ENCODE data around the gene DPM3. TPM values are rescaled to one million over a fixed set of nuclear protein-coding genes. Genes with fewer than 3 reads are reported as not detected.

DPM3 gene
- total and polyA plus RNA-seq, 9 of the 15 experiments (the other 6 are each of a cell fraction or from before 2014, with no cell fraction given): 3.7 to 120 (median 36.4) TPM

GRCh38 chr1:155105604-155106011, 34.7 kb downstream of the DPM3 start:
- Histone ChIP-seq H3K9me3 (replicated peaks; ENCODE audit: control insufficient read depth, insufficient read depth, low read depth, low read length) (no peaks in the 10 kb centered on the region), H3K4me3 (no peak overlapping the region), H3K79me2 (ENCODE audit: control insufficient read depth, insufficient read depth, low read length) (no peaks in the 10 kb centered on the region), H3K36me3 (ENCODE audit: control insufficient read depth, insufficient read depth, low read length) (no peaks in the 10 kb centered on the region), H3K9ac (ENCODE audit: insufficient read depth in 1 of 2, low read depth in 2 of 2, low read length in 2 of 2) (peak overlapping the region in 1 of 2 experiments; percentile 11; a peak in 1 of 4 replicates), H3K4me2 (ENCODE audit: insufficient read depth, low read length) (no peak overlapping the region), H3K4me1 (replicated peaks in 1 of 2; ENCODE audit: control insufficient read depth in 2 of 2, insufficient read depth in 2 of 2, low read length in 2 of 2) (peaks cover 7 to 12% of the 10 kb centered on the region in 2 experiments; a peak in 4 of 5 replicates), H3K27ac (ENCODE audit: extremely low read depth, low read depth, low read length) (no peak overlapping the region), H2AFZ (ENCODE audit: low read depth, low read length) (peak overlapping the region; percentile 67; the same call in 1 of the 2 replicates), H3K9me1 (ENCODE audit: control insufficient read depth, insufficient read depth, low read length) (no peaks in the 10 kb centered on the region), H4K20me1 (replicated peaks; ENCODE audit: control insufficient read depth, insufficient read depth, low read length) (no peaks in the 10 kb centered on the region), H3K27me3 (ENCODE audit: control insufficient read depth in 2 of 2, insufficient read depth in 2 of 2, low read length in 2 of 2) (no peaks in the 10 kb centered on the region)
- FAIRE-seq (peak; percentile 49), DNase-seq (ENCODE audit: extremely low read depth in 1 of 4, low spot score in 3 of 4) (peak in 1 of 4 experiments; percentile 4), ATAC-seq (peak; percentile 31; the same call in 2 of the 3 replicates)
- intact Hi-C loops (cut with micrococcal nuclease) (no loop called here), in situ Hi-C loops (cut with MboI) (no loop called here)
- no peak for TF ChIP-seq CREB5 (CRISPR knock-in tag; IDR thresholded peaks at IDR 0.05)
- no peak for TF ChIP-seq SUPT5H (IDR thresholded peaks at IDR 0.05)
- CTCF ChIA-PET (ENCODE audit: low intra/inter-chr PET ratio): no interaction called here
- BruUV-seq (replicated peaks): no TSS peak
- WGBS (ENCODE audit: insufficient coverage, low coverage, missing lambda C conversion rate): 66% methylated on average over 7 of the region's 7 CpGs
- POLR2A ChIA-PET: no interaction called here

Data from K562 (cell line).